Gastroesophageal sphincter (tissue), 4 donors: ENCODE measurements around the gene PPARG. TPM values are rescaled to one million over a fixed set of nuclear protein-coding genes. Genes with fewer than 3 reads are reported as not detected.

ENCODE experiments used
- ATAC-seq: fragments of 150-250 bp; one replicate; pipeline ENCODE4 v1.9.1; 2016; ENCODE audit warnings: mild to moderate bottlenecking, moderate library complexity
- H3K27ac ChIP-seq, 4 donors: fragments of 200-600 bp; sonication (generic) in 3 of 4; 1 replicate in 3 of 4; 2 replicates in 1 of 4; pipeline ENCODE4 v1.5.1; 2016 to 2019
- H3K27me3 ChIP-seq: fragments of 200-600 bp; sonication (generic); one replicate; pipeline ENCODE4 v1.5.1; 2019
- H3K36me3 ChIP-seq, 2 donors: fragments of 200-600 bp; sonication (generic); one replicate each; pipeline ENCODE4 v1.5.1; 2019; ENCODE audit warnings: control low read depth in 1 of 2
- H3K4me1 ChIP-seq, 3 donors: fragments of 200-600 bp; sonication (generic); 1 replicate in 2 of 3; 2 replicates in 1 of 3; pipeline ENCODE4 v1.5.1; 2016 to 2019; ENCODE audit warnings: control low read depth in 2 of 3
- H3K4me3 ChIP-seq, 2 donors: fragments of 200-600 bp; sonication (generic); one replicate each; pipeline ENCODE4 v1.5.1; 2019; ENCODE audit warnings: mild to moderate bottlenecking in 1 of 2, moderate library complexity in 1 of 2
- H3K9me3 ChIP-seq, 3 donors: fragments of 200-600 bp; sonication (generic); one replicate each; pipeline ENCODE4 v1.5.1; 2017 to 2019; ENCODE audit warnings: control low read depth in 2 of 3
- EP300 ChIP-seq: sonication (generic); formaldehyde crosslinking; IDR thresholded peaks from one replicate; pipeline ENCODE4 v1.6.1; 2017; ENCODE audit warnings: antibody characterized with exemption, mild to moderate bottlenecking
- POLR2A ChIP-seq, 2 donors: fragments of 450-650 bp; IDR thresholded peaks; one replicate each; pipeline ENCODE4 v1.6.1; 2017; ENCODE audit warnings: antibody characterized with exemption in 2 of 2, mild to moderate bottlenecking in 2 of 2, moderate library complexity in 1 of 2
- POLR2AphosphoS5 ChIP-seq: sonication (generic); formaldehyde crosslinking; IDR thresholded peaks from one replicate; pipeline ENCODE4 v1.6.1; 2017; ENCODE audit warnings: antibody characterized with exemption
- WGBS, 2 donors: methylation state at CpG; one replicate each; pipeline ENCODE4 v1.1.5; 2018; ENCODE audit warnings: low coverage in 1 of 2; 5-methylcytosine and 5-hydroxymethylcytosine counted together
- total RNA-seq, 4 donors: library from RNA; depleted of rRNA; stranded (reverse); fragments of >200 nt; gene quantifications; one replicate each; pipeline ENCODE4 v1.1.0, GENCODE V29; 2016
- TF ChIP-seq, protein P1 (sequence below), 4 experiments: fragments of 200-600 bp in 2 of 4; fragments of 450-650 bp in 2 of 4; sonication (generic) in 1 of 4; IDR thresholded peaks; one replicate each; pipeline ENCODE4 v1.5.1; 2017 to 2019; ENCODE audit warnings: antibody characterized with exemption in 4 of 4, mild to moderate bottlenecking in 2 of 4, moderate library complexity in 2 of 4

The PPARG gene
- total RNA-seq, 4 donors from 2014 or later, result 3.9 to 14.9 (median 9.3) TPM

DNA sequence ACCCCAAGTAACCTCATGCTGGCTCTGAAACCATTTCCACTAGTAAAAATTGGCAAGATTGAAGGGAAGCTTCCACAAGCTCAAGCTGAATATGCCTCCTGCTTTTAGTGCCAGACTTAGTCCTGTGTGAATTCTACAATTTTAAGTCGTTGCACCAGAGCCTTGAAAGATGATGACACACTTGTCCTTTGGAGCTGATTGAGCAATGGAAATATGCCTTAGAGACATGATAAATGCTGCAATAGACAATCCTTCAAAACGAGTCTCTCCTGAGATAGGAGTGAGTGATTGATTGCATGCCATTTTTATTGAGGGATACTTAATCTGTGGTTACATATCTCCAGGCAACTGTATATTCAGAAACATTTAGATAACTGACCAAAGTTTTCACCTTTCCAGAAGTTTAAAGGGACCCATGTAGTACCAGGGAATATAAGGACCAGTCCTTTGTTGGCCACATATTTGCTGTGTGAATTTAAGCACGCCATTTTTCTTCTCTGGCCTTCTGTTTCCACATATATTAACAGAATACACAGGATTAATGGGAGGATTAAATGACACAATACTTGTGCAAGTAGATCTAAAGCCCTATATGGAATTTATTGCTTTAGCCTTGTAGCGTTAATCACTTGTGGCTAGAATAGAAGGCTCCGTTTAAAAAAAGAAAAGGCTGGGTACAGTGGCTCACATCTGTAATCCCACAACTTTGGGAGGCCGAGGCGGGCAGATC, 65.1 kb downstream of the PPARG start:
- Histone ChIP-seq H3K4me1 (peaks cover 0 to 9% (median 0%) of the 10 kb centered on the region in 3 donors), H3K4me3 (no peak overlapping the region), H3K9me3 (no peaks in the 10 kb centered on the region), H3K36me3 (no peaks in the 10 kb centered on the region), H3K27me3 (no peaks in the 10 kb centered on the region), H3K27ac (no peak overlapping the region)
- peak; percentile 34 for ATAC-seq
- peak; percentile 31 for TF ChIP-seq POLR2AphosphoS5
- TF ChIP-seq EP300, result no peak
- 59 to 60% methylated on average over 6 to 7 of the region's 7 CpGs for WGBS, 2 donors

DNA sequence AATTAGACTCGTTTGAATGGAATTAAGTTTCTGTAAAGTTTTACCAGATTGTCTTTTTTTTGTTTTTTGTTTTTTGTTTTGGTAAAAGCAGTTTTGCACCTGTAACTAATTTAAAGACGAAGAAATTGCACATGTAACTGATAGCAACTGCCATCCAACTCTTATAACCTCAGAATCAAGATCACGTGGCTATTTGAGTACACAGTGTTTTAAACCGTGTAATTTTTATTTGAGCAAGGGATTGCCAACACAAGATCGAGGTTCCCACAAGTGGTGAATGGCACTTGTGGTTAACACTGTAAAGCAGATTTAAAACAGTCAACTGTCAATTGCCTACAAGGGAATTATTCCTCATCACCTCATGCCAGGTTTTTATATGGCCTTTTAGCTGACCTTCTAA, 67.3 kb downstream of the PPARG start:
- H3K4me1 ChIP-seq, result peaks cover 0 to 3% (median 0%) of the 10 kb centered on the region in 3 donors
- 72 to 96% methylated on average over 5 of the region's 5 CpGs for WGBS, 2 donors
- no peak for ATAC-seq
- no peaks in the 10 kb centered on the region for H3K9me3 ChIP-seq
- TF ChIP-seq POLR2AphosphoS5, result no peak
- TF ChIP-seq, protein P1, sequence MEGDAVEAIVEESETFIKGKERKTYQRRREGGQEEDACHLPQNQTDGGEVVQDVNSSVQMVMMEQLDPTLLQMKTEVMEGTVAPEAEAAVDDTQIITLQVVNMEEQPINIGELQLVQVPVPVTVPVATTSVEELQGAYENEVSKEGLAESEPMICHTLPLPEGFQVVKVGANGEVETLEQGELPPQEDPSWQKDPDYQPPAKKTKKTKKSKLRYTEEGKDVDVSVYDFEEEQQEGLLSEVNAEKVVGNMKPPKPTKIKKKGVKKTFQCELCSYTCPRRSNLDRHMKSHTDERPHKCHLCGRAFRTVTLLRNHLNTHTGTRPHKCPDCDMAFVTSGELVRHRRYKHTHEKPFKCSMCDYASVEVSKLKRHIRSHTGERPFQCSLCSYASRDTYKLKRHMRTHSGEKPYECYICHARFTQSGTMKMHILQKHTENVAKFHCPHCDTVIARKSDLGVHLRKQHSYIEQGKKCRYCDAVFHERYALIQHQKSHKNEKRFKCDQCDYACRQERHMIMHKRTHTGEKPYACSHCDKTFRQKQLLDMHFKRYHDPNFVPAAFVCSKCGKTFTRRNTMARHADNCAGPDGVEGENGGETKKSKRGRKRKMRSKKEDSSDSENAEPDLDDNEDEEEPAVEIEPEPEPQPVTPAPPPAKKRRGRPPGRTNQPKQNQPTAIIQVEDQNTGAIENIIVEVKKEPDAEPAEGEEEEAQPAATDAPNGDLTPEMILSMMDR (IDR thresholded peaks at IDR 0.05), result no peak
- TF ChIP-seq POLR2A (IDR thresholded peaks at IDR 0.05), result no peak
- no peak for TF ChIP-seq EP300
- no peak overlapping the region for H3K4me3 ChIP-seq
- no peaks in the 10 kb centered on the region for H3K27me3 ChIP-seq
- H3K36me3 ChIP-seq, result no peaks in the 10 kb centered on the region
- H3K27ac ChIP-seq, result no peak overlapping the region

- ATAC-seq, result no peak
- H3K27ac ChIP-seq, result no peak overlapping the region
- WGBS, 2 donors, result 91 to 92% methylated on average over 7 of the region's 7 CpGs
- H3K27me3 ChIP-seq, result no peaks in the 10 kb centered on the region
- no peak for TF ChIP-seq POLR2AphosphoS5
- H3K36me3 ChIP-seq, result no peaks in the 10 kb centered on the region
- H3K4me3 ChIP-seq, result no peak overlapping the region
- no peaks in the 10 kb centered on the region for H3K9me3 ChIP-seq
- no peaks in the 10 kb centered on the region for H3K4me1 ChIP-seq
These were observed 68.1 kb downstream of the PPARG start for GRCh38 chr3:12356996-12357395.

DNA sequence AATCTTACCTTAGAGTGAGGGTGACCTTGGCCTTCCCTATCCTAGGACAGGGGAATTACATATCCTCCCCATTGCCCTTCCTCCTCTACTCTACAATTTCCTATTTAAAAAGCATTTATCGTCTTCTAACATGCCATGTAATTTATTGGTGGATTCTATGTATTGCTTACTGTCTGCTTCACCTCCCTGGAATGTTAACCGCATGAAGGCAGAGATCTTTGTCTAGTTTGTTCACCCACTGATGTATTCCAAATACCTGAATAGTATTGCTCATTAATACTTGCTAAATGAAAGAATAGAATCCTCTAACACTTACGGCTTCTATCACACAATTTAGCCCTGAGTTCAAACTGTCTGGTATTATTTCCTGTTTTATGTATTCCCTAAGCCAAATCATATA, 68.6 kb downstream of the PPARG start:
- H3K9me3 ChIP-seq, result no peaks in the 10 kb centered on the region
- ATAC-seq, result no peak
- TF ChIP-seq EP300 (no peak), POLR2A (IDR thresholded peaks at IDR 0.05) (no peak), POLR2AphosphoS5 (no peak)
- TF ChIP-seq, protein P1 (IDR thresholded peaks at IDR 0.05), result no peak
- no peaks in the 10 kb centered on the region for H3K36me3 ChIP-seq
- no peak overlapping the region for H3K27ac ChIP-seq
- H3K4me3 ChIP-seq, result no peak overlapping the region
- no peaks in the 10 kb centered on the region for H3K27me3 ChIP-seq
- H3K4me1 ChIP-seq, result no peaks in the 10 kb centered on the region
- 88% methylated on average over 3 of the region's 3 CpGs for WGBS, 2 donors

DNA sequence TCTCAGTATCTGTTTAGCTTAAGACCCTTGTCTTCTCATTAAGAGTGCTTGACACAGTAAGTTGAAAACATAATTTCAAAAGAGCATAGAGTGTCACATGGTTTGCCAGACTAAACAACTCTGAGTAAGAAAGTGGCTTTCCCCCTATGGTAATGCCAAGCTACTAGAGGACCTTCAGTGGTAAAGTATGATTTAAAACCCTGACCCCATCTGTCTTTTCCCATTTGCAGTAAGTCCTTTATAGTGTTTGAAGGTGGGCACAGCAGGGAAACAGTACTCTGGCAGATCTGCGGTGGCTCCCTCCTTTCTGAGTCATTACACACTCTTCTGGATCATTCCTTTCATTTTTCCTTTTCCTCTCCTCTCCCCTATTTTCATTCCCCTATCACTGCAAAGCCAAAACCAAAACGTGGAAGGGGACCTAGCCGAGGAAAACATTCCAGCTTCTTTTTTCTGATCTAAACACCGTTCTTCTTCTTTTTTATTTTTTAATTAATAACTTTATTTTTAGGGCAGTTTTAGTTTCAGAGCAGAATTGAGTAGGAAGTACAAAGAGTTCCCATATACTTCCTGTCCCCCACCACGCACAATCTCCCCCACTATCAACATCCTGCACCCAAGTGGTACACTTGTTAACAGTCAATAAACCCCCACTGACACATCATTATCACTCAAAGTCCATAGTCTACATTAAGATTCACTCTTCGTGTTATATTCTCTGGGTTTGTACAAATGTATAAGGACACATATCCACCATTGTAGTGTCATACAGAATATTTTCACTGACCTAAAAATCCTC, 74.7 kb downstream of the PPARG start:
- H3K27ac ChIP-seq, result no peak overlapping the region
- no peaks in the 10 kb centered on the region for H3K36me3 ChIP-seq
- no peak overlapping the region for H3K4me3 ChIP-seq
- H3K27me3 ChIP-seq, result no peaks in the 10 kb centered on the region
- no peaks in the 10 kb centered on the region for H3K9me3 ChIP-seq
- no peak for ATAC-seq
- TF ChIP-seq POLR2AphosphoS5 (no peak), EP300 (no peak), POLR2A (IDR thresholded peaks at IDR 0.05) (no peak)
- TF ChIP-seq, protein P1 (IDR thresholded peaks at IDR 0.05), result no peak
- WGBS, 2 donors, result 53 to 65% methylated on average over 5 to 6 of the region's 6 CpGs
- H3K4me1 ChIP-seq, result no peaks in the 10 kb centered on the region
